ENCODE measurements around the gene CDV3. TPM values are rescaled to one million over a fixed set of nuclear protein-coding genes. Genes with fewer than 3 reads are reported as not detected.
"Not testable (repeated sequence)": the region's sequence is repeated elsewhere in the genome, so short reads cannot be mapped to it uniquely, and the experiment has no call there.

Gene CDV3
- total and polyA plus RNA-seq, 2 donors (not counting 1 experiment from before 2014, with no cell fraction given) = 39.8 to 188 TPM

DNA sequence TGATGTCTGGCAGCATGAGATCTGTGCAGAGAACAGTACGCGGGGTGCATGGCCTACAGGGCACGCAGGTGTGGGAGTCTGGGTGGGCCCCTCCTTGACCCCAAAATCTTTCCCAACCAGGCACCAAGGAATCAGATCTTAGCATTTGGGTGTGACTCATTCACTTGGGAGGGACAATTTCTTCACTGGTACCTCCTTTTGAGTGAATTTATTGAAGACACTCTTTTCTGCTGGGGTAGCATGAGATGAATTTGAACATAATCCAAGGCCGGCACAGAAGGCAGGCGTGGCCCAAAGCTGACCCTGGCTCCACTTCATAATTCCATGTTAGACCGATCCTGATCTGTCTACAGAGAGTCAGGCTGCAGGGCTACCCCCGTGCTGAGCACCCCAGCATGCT lies 30.6 kb upstream of the CDV3 start:
- no peak overlapping the region for H3K27ac ChIP-seq (ENCODE audit: low read length in 2 of 2)
- ChIA-PET POLR2A (no interaction called here), CTCF (no interaction called here)
- H3K27ac Mint-ChIP-seq = no peak overlapping the region
- H3K27me3 Mint-ChIP-seq = no peaks in the 10 kb centered on the region
- WGBS (ENCODE audit: insufficient coverage) = 100% methylated on average over 4 of the region's 7 CpGs
- H3K9me3 Mint-ChIP-seq (ENCODE audit: insufficient read depth) = peaks cover 4% of the 10 kb centered on the region
- no peak overlapping the region for H3K9ac ChIP-seq (ENCODE audit: low read length)
- no peak overlapping the region for H3K4me3 ChIP-seq (ENCODE audit: control extremely low read depth in 1 of 5, extremely low read depth in 1 of 5, insufficient read depth in 1 of 5, low read depth in 2 of 5, low read length in 4 of 5)
- TF ChIP-seq, protein P1, sequence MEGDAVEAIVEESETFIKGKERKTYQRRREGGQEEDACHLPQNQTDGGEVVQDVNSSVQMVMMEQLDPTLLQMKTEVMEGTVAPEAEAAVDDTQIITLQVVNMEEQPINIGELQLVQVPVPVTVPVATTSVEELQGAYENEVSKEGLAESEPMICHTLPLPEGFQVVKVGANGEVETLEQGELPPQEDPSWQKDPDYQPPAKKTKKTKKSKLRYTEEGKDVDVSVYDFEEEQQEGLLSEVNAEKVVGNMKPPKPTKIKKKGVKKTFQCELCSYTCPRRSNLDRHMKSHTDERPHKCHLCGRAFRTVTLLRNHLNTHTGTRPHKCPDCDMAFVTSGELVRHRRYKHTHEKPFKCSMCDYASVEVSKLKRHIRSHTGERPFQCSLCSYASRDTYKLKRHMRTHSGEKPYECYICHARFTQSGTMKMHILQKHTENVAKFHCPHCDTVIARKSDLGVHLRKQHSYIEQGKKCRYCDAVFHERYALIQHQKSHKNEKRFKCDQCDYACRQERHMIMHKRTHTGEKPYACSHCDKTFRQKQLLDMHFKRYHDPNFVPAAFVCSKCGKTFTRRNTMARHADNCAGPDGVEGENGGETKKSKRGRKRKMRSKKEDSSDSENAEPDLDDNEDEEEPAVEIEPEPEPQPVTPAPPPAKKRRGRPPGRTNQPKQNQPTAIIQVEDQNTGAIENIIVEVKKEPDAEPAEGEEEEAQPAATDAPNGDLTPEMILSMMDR (IDR thresholded peaks at IDR 0.05) = no peak
- TF ChIP-seq EZH2 (IDR thresholded peaks at IDR 0.05; ENCODE audit: borderline replicate concordance, insufficient read depth, low read depth, low read length, poor library complexity, severe bottlenecking) = no peak
- peaks cover 0 to 12% (median 10%) of the 10 kb centered on the region in 3 donors for H3K9me3 ChIP-seq (ENCODE audit: control extremely low read depth in 1 of 3, control insufficient read depth in 2 of 3, insufficient read depth in 1 of 3, low read length in 2 of 3)
- no peak overlapping the region for H3K4me2 ChIP-seq (replicated peaks; ENCODE audit: low read depth, low read length, poor library complexity, severe bottlenecking)
- DNase-seq (no peak), ATAC-seq (ENCODE audit: low read depth) (no peak)
- H3K36me3 ChIP-seq (replicated peaks in 1 of 2; ENCODE audit: control extremely low read depth in 1 of 2, control insufficient read depth in 1 of 2, extremely low read depth in 1 of 2, insufficient read depth in 2 of 2, low read length in 1 of 2) = no peaks in the 10 kb centered on the region
- no peaks in the 10 kb centered on the region for H3K27me3 ChIP-seq (replicated peaks in 1 of 4; ENCODE audit: control extremely low read depth in 1 of 4, control insufficient read depth in 3 of 4, insufficient read depth in 4 of 4, low read length in 3 of 4)
- no peak overlapping the region for H2AFZ ChIP-seq (ENCODE audit: insufficient read depth, low read depth, low read length, poor library complexity, severe bottlenecking)
- no peak overlapping the region for H3K4me3 Mint-ChIP-seq
- H3K4me1 ChIP-seq (ENCODE audit: control insufficient read depth in 2 of 2, insufficient read depth in 2 of 2, low read length in 2 of 2) = peaks cover 0 to 6% of the 10 kb centered on the region in 2 donors
- H3K79me2 ChIP-seq (ENCODE audit: control insufficient read depth, insufficient read depth, low read length) = no peaks in the 10 kb centered on the region
- H3K4me1 Mint-ChIP-seq = no peaks in the 10 kb centered on the region
- intact Hi-C loops (cut with micrococcal nuclease) = no loop called here
- no peaks in the 10 kb centered on the region for H4K20me1 ChIP-seq (ENCODE audit: control insufficient read depth, insufficient read depth, low read length, poor library complexity, severe bottlenecking)

DNA sequence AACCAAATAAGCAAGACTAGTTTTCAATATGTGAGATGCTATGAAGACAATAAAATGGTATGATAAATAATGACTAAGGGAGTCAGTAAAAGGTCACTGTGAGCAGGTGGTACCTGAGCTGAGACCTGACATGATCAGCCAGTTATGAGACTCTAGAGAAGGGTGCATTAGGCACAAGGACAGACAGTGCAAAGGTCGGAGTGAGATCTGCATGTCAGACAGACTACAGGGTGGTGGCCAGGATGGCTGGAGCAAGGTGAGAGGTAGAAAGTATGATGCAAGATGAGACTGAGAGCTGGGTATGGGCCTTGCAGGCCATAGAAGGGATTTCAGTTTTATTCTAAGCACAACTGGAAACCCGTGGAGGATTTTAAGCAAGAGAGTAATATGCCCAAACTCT lies 28.5 kb upstream of the CDV3 start:
- DNase-seq; H3K9me3 ChIP-seq (ENCODE audit: control extremely low read depth in 1 of 3, control insufficient read depth in 2 of 3, insufficient read depth in 1 of 3, low read length in 2 of 3); H2AFZ ChIP-seq (ENCODE audit: insufficient read depth, low read depth, low read length, poor library complexity, severe bottlenecking); H3K9me3 Mint-ChIP-seq (ENCODE audit: insufficient read depth); H3K27me3 ChIP-seq (replicated peaks in 1 of 4; ENCODE audit: control extremely low read depth in 1 of 4, control insufficient read depth in 3 of 4, insufficient read depth in 4 of 4, low read length in 3 of 4); H3K79me2 ChIP-seq (ENCODE audit: control insufficient read depth, insufficient read depth, low read length); H4K20me1 ChIP-seq (ENCODE audit: control insufficient read depth, insufficient read depth, low read length, poor library complexity, severe bottlenecking); intact Hi-C loops (cut with micrococcal nuclease); H3K4me3 ChIP-seq (ENCODE audit: control extremely low read depth in 1 of 5, extremely low read depth in 1 of 5, insufficient read depth in 1 of 5, low read depth in 2 of 5, low read length in 4 of 5); H3K27me3 Mint-ChIP-seq; H3K4me2 ChIP-seq (replicated peaks; ENCODE audit: low read depth, low read length, poor library complexity, severe bottlenecking); CTCF ChIA-PET; ATAC-seq (ENCODE audit: low read depth); H3K4me1 Mint-ChIP-seq; H3K27ac ChIP-seq (ENCODE audit: low read length in 2 of 2); H3K9ac ChIP-seq (ENCODE audit: low read length); H3K36me3 ChIP-seq (replicated peaks in 1 of 2; ENCODE audit: control extremely low read depth in 1 of 2, control insufficient read depth in 1 of 2, extremely low read depth in 1 of 2, insufficient read depth in 2 of 2, low read length in 1 of 2); H3K4me3 Mint-ChIP-seq; H3K27ac Mint-ChIP-seq; POLR2A ChIA-PET: not testable (repeated sequence)
- H3K4me1 ChIP-seq (ENCODE audit: control insufficient read depth in 2 of 2, insufficient read depth in 2 of 2, low read length in 2 of 2) = peaks cover 5 to 13% of the 10 kb centered on the region in 2 donors
- WGBS (ENCODE audit: insufficient coverage) = 88% methylated on average over 1 of the region's 2 CpGs
